ENCODE measurements around the gene UBE2O.

The UBE2O gene

GRCh38 chr17:76345377-76345974 lies 107.5 kb downstream of the UBE2O start:
- peak; percentile 39 for DNase-seq (ENCODE audit: low read depth)

- no peak for DNase-seq (ENCODE audit: low read depth)
Observed at GRCh38 chr17:76343106-76343505, 109.8 kb downstream of the UBE2O start.

DNA sequence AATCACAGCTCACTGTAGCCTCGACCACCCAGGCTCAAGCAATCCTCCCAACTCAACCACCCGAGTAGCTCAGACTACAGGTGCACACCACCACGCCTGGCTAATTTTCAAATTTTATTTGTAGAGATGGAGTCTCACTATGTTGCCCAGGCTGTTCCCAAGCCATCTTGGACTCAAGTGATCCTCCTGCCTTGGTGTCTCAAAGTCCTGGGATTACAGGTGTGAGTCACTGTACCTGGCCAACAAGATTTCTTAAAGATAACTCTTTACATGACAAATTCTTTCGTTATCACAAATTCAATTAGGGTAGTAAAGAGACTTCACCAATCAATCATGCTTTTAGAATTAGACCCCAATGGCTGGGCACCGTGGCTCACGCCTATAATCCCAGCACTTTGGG lies 111.7 kb downstream of the UBE2O start:
- no peak for DNase-seq (ENCODE audit: low read depth)

Data from fibroblast of the conjunctiva (primary cell).